ENCODE measurements around the gene MAST1.
"Not testable (repeated sequence)": the region's sequence is repeated elsewhere in the genome, so short reads cannot be mapped to it uniquely, and the experiment has no call there.

The MAST1 gene

DNA sequence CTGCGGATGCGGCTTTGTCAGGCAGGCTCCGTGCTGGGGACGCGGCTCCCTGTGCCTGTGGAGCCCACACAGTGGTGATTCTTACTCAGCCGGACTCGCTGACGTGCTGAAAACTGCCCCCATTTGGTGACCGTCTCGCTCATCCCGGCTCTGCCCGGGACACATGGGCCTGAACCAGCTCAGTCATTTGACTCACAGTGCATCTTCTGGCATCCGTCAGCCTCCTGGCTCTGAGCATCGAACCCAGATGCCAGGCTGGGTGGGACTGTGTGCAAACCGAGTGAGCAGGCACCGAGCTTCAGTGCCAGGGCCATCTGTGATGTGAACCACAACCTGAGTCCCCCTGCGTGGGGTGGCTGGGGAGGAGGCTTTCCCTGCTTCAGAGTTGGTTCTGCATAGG is 58.1 kb downstream of the MAST1 start:
- no peak for DNase-seq (ENCODE audit: low read depth)

GRCh38 chr19:12899891-12900518 is 61.7 kb downstream of the MAST1 start:
- no peak for DNase-seq (ENCODE audit: low read depth)

DNA sequence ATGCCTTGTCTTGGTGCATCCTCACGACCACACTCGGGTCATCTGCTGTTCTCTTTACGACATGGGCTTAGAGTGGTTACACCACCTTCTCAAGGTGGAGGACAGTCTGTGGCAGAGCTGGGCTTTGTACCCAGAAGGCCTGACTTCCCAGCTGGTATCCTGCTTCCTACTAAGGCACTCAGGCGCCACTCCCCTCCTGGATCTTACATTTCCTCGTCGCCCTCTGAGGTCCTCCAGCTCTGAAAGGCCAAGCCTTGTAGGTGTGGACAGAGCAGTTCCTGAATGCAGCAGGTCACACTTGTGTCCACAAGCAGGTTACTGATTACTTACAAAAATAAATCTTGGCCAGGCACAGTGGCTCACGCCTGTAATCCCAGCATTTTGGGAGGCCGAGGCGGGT is 68.9 kb downstream of the MAST1 start:
- no peak for DNase-seq (ENCODE audit: low read depth)

DNA sequence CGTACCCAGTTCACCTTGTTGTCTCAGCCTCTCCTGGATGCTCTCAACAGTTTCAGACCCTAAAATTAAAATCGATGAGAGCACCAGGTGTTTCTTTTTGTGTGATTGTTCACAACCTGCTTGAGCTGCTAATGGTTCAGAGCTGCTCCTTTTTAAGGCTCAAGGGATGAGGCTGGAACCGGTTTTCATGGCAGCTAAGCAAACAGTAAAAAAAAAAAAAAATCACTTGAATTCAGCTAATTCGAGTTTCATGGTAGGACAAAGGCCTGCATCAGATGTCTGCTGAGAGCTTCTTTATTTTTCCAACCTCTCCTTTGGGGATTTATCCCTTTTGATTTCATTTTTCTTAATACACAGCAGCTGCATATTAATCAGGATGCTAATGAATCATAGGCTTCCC is 74.3 kb downstream of the MAST1 start:
- DNase-seq (ENCODE audit: low read depth): no peak

GRCh38 chr19:12913011-12913561 is 74.8 kb downstream of the MAST1 start:
- peak; percentile 54 for DNase-seq (ENCODE audit: low read depth)

DNA sequence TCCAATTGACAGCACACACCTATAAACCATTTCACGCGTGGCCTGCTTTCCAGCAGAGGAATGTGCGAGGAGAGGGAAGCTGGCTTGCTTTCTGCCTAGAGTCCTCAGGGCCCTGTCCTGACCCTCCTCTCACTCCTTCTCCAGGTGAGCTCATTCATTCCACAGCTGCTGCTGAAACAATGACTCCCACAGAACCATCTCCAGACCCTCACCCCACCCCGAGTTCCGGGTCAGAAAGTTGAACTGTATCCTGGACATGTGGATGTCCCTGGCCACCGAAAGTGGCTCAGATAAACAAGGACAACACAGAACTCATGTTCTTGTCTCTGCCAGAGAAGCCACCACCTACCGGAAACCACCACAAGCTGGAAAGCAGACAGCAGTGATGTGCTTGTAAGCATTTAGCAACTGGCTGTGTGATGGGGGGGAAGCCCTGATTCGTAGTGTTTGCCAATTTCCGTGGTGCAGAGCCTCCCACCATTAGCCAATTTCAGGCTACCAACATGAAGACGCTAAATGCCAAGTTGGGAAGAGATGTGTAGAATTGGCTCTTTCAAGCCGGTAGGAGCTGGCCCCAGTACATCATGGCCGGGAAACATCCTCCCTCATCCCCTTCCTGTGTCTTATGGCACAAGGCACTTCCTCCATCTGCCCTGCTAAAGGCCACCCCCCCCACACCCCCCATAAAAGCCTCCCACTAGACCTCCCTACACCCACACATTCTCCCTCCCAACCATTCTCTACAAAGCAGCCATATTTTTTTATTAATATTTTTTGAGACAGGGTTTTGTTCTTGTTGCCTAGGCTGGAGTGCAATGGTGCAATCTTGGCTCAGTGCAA is 75.8 kb downstream of the MAST1 start:
- peak; percentile 11 for DNase-seq (ENCODE audit: low read depth)

DNA sequence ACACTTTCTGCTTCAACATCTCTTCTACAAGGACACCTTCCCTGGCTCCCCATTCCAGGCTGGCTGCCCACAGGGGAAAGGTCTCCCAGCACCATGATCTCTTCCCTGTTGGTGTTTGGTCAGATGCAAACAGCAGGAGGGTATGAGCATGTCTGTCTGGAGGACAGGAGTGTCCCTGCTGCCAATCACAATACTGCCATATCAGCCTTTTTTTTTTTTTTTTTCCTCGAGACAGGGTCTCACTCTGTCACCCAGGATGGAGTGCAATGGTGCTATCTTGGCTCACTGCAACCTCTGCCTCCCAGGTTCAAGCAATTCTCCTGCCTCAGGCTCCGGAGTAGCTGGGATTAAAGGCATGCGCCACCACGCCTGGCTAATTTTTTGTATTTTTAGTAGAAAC is 77.5 kb downstream of the MAST1 start:
- not testable (repeated sequence) for DNase-seq (ENCODE audit: low read depth)

DNA sequence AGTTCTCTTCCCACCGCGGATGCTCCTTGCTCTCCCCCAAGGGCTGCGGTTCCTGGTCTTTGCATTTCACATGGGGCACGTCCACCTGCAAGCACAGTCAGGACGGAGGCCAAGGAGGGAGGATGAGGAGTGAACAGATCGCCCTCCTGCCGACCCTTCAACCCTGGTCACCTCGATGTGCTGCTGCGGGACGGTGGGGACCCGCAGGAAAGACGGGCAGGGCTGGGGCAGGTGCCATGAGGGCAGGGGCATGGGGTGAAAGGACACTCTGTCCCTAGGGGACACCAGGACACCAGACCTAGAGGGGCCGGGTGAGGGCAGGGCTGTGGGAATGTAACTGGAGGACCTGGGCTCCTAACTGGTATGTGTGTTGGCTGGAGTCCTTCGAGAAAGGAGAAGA is 79.9 kb downstream of the MAST1 start:
- no peak for DNase-seq (ENCODE audit: low read depth)

DNA sequence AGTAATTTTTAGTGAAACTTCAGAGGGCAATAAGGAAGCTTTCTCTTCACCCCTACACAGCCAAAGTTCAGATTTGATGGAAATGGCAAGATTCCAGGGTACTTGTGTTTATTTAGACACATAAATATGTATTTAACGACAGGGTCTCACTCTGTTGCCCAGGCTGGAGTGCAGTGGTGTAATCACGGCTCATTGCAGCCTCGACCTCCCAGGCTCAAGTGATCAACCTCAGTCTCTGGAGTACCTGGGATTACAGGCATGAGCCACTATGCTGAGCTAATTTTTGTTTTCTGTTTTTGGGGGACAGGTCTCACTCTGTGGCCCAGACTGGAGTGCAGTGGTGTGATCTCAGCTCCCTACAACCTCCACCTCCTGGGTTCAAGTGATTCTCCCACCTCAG is 82.7 kb downstream of the MAST1 start:
- DNase-seq (ENCODE audit: low read depth): no peak

DNA sequence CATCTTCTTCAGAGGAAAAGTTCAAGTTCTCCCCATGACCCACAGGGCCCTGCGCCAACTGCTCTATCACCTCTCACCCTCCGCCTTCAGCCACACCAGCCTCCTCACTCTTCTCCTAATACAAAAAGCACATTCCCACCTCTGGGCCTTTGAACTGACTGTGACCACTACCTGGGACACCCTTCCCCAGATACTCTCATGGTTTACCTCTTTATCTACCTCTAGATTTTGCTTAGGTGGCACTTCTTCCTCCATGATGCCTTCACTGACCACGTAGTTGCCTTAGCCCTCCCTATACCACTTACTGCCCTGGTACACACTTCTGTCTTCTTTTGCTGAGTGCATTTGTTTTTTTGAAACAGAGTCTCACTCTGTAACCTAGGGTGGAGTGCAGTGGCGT is 84.6 kb downstream of the MAST1 start:
- no peak for DNase-seq (ENCODE audit: low read depth)
